DMS153 (cell line): ENCODE results near the gene RBFOX2.

Source experiments
- DNase-seq: peaks from one replicate; lab custom pipeline; 2025; lab: John Stamatoyannopoulos, UW

Gene RBFOX2

DNA sequence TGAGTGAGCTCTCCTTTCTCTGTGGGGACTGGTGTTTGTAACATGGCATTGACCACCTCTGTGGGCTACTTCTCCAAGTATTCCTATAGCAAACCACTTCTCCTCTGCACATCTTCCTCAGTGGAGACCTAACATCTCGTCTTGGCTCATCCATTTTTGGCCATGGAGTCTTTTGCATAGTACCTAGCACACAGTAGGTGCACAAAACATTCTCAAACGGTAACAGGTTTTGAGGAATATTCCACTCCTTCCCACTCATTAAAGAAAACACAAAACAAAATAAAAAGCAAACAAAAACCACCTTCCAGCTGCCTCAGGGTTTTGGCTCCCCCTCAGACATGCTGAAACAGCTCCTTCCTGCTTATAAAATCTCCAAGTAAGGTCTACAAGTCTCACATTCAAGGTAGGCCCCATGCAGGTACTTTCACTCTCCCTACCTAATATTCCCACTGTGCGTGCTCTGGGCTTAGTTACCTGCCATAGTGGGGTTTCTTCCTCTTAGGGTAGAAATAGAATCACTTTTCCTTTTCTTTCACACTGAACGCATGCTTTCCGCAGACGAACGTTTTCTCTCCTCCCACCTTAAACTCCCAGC lies 132.4 kb downstream of the RBFOX2 start:
- DNase-seq = no peak

DNA sequence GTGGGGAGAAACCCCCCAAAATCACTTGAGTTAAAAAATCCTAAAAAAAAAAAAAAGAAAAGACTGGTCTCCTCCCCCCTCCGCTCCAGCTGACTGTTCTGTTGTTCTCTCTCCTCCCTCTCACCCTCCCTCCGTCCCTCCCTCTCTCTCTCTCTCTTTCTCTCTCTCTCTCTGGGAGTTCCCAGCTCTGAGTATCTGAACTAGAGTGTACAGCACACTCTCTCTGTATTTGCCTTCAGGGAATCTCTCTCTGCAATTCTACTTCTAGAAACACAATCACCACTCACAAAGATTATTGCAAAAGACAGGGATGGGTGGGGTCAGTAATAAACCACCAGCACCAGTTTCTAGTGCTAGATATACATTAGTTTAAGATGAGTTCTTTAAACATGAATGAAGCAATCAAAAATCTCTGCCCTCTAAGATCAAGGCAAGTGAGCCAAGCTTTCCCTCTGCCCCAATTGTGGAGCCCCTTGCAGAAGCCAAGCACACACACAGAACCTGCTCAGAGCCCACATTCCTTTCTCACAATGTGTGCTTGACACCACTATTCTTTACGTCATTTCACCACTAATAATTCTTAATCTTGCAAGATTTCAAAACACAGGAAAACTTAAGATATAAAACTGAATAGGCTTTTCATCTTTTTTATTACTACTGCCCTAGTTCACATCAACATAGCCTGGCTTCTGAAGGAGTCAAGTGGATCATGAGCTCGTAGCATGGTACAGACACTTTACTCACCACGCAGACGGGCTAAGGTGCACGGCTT lies 133.5 kb downstream of the RBFOX2 start:
- DNase-seq = no peak

DNA sequence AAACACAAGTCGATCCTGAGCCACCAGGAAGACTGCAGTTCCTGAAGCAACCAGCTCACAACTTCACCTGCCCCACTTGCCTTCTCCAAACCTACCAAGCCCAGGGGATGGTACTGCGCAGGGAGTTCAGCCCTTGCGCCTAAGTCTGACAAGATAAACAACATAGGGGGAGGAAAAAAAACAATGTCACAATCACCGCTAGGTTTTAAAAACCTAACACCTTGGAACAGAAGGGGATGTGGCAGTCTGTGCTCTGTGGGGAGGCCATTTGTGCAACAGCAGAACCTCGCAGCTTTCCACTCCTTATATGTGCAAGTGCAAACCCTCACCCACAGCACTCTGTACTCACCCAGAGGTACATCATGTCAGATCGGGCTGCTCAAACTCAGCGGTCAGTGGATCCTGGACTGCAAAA lies 134.2 kb downstream of the RBFOX2 start:
- DNase-seq = no peak

DNA sequence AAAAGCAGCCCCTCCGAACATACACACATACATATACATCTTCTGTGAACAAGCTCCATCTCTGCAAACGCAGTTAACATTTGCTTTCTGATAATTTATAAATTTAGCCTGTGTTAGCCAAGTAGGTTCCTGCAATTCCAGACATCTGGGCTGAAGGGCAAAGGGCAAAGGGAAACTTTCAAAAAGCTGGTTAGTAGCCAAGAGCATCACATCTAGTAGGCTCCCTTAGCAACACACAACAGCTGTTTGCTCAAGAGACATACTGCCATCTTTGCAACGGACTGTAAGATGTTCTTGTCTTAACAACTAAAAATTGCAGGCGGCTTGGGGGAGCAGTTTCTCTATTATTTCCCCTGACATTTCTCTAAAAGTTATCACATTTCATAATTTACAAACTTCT lies 134.9 kb downstream of the RBFOX2 start:
- DNase-seq = no peak

DNA sequence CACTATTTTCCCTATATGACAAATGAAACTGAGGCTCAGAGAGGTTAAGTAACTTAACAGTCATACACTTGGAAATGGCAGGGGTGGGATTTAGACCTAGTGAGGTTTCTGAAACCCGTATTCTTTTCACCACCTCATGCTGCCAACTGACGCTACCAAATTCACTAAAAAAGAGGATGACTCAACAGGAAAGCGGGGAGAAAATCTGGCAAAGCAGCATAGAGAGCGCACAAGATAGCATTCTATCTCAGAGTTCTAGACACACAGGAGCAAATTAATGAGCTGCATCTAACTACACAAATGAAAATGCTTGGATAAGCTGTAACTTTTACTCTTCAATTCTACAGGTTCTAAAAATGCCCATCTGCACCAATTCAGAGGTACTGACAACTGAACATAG lies 136.4 kb downstream of the RBFOX2 start:
- DNase-seq = no peak

DNA sequence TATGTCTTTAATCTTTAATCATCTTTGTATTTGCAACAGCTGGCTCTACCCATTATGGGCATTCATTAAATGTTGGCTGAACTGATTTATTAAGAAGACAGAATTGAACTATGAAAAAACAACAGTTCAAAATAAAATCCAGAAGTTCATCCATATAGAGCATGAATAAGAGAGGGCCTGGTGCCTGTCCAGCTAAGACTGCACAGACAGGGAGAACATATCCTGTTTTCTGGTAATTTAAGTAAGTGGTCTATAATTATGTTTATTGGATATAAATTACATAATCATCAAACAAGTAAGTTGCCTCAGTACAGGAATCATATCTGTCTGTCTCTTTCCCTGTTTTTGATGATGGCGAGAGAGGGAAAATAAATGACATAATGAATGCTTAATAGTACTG lies 137.2 kb downstream of the RBFOX2 start:
- no peak for DNase-seq

DNA sequence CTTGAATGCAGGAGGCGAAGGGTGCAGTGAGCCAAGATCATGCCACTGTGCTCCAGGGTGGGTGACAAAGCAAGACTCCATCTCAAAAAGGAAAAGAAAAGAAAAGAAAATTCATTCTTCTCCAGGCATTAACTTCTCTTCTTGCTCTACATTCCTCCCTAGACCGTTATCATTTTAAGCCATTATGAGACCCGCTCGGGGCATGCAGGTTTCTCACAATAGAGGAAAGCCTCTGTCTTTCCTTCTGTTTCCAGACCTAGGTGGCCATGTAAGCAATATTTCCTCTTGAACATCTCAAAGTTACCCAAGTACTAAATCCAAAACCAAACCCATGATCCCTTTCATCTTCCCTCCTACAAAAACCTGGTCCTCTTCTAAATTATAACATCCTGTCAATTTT lies 139.6 kb downstream of the RBFOX2 start:
- no peak for DNase-seq

- no peak for DNase-seq
Observed at GRCh38 chr22:35888181-35888870, 140.3 kb downstream of the RBFOX2 start.

- DNase-seq = no peak
Observed at GRCh38 chr22:35887296-35887875, 141.2 kb downstream of the RBFOX2 start.

GRCh38 chr22:35886309-35886708 lies 142.3 kb downstream of the RBFOX2 start:
- no peak for DNase-seq

DNA sequence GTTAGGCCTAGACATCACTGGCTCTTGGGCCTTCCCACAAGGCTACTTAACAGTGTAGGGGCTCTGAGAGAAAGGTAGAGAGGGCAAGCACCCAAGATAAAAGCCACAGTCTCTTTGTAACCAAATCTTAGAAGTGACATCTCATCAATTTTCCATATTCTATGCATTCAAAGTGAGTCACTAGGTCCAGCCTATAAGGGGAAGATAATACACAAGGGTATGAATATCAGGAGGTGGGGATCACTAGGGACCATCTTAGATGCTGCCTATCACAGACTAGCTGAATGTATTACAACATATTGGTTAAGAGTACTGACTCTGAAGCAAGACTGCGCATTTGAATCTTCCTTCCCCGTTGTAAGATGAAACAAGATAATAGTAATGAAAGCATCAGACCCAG lies 144.1 kb downstream of the RBFOX2 start:
- no peak for DNase-seq

DNA sequence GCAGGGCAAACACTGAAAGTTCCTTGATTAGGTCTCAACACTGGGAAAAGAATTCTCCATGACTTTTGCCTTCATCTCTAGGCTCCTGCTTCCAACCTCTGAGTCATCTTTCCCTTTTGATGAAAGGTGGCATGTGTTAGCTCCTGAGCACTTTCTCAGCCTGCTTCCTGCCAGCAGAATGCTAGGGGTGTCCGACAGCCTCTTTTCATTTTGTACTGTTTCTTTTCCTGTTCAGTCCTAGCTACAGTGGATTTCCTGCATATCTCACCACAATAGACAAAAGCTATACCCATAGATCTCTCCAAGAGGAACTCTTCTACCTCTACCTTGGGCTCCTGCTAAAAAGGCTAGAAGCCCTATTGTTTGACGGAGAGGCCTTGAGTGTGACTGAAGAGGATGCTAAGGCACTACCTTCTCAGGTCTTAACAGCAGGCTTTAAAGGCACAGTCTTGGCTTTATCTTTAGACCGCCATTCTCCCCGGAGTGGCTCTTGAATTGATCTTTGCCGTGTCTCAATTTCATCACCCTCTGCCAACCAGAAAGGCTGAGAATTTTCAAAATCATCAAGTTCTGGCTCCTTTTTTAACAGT lies 145.5 kb downstream of the RBFOX2 start:
- DNase-seq = peak; percentile 28

DNA sequence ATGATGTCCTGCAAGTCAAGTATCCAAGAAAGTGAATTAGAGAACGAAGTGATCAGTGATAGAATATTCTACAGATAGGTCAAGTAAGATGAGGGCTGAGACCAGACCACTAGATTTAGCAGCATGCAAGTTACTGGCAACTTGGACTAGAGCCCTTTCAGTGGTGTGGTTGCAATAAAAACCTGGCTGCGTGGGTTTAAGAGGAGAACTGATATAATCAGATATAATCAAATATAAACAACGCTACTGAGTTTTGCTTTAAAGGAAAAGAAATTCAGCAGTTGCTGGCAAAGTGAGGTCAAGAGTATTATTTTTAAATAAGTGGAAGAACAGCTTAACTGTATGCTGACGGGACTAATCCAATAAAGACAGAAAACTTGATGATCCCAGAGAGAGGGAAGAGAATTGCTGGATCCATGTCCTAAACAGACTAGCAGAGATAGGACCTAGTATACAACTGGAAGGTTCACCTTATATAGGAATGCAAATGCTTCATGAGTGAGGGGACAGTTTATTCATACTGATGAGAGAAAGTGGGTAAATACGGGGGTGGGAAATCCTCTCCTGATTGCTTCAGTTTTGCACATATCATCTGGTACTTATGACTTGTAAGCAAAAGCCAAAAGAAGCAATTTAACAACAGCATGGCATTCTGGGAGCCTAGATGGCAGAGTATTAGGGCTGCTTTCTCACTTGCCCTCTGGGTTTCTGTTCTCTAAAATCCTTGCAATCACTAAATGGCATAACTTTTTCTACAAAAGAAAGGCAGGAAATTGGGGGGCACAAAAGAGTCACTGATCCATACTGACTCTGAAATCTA lies 146.2 kb downstream of the RBFOX2 start:
- no peak for DNase-seq

- no peak for DNase-seq
Observed at GRCh38 chr22:35879351-35879750, 149.3 kb downstream of the RBFOX2 start.

- DNase-seq = no peak
Observed at GRCh38 chr22:35873426-35873825, 155.2 kb downstream of the RBFOX2 start.

GRCh38 chr22:35872451-35872850 lies 156.2 kb downstream of the RBFOX2 start:
- DNase-seq = no peak

GRCh38 chr22:35870517-35871293 lies 157.9 kb downstream of the RBFOX2 start:
- no peak for DNase-seq

- DNase-seq = no peak
Observed at GRCh38 chr22:35868938-35869337, 159.7 kb downstream of the RBFOX2 start.

- DNase-seq = no peak
Observed at GRCh38 chr22:35866651-35867050, 162.0 kb downstream of the RBFOX2 start.

DNA sequence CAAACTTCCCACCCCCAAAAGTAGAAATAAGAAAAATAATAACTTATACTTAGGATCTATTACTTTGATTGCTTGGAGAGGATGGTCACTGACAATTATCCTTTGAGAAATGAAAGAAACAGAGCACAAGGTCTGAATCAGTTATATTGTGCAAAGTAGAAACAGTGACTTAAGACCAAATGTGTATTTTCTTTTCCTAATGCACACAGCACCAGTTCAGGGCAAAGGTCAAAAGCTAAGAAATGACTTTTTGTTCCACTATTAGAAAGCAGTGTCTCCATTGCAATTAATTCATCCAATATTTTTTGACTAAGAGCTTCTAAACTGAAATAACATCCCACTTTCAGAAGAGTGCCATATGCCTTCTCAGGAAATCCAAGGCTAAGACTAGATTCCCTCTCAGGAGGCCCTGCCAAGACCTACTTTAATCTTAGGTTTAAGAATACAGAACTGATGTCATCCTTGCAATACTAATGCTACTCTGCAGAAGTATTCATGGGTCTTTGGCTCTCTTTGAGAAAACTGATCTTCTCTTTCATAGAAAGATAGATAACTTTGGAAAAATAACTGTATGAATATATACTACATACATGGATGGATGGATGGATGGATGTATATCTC lies 164.0 kb downstream of the RBFOX2 start:
- no peak for DNase-seq
